BJ (cell line): ENCODE measurements around the gene DAPK2. TPM values are rescaled to one million over a fixed set of nuclear protein-coding genes. Genes with fewer than 3 reads are reported as not detected.

Experiments used
- CTCF ChIA-PET: fragments of 350-600 bp; formaldehyde crosslinking; extraction: SDS; loops from one replicate; lab custom pipeline; 2021; ENCODE audit warnings: antibody characterized with exemption, inconsistent platforms; lab: Yijun Ruan, JAX
- POLR2A ChIA-PET: fragments of 300-600 bp; sonication (Branson Sonifier 250); formaldehyde crosslinking; extraction: SDS; loops from one replicate; lab custom pipeline; 2021; ENCODE audit warnings: antibody characterized with exemption; lab: Charles Lee
- DNase-seq: peaks from one replicate; pipeline ENCODE4 v3.0.0-alpha.2; 2011; ENCODE audit warnings: low read depth
- H3K27me3 ChIP-seq: 2 replicates; pipeline ENCODE4 v1.6.0; 2011; ENCODE audit warnings: low read length; ENCODE audit not compliant: control insufficient read depth, insufficient read depth
- H3K36me3 ChIP-seq: 2 replicates; pipeline ENCODE4 v1.5.1; 2011; ENCODE audit warnings: low read length; ENCODE audit not compliant: control insufficient read depth, insufficient read depth
- H3K4me3 ChIP-seq: 2 replicates; pipeline ENCODE4 v1.5.1; 2011; ENCODE audit warnings: low read depth, mild to moderate bottlenecking, control low read depth, low read length
- polyA plus RNA-seq: library from polyadenylated mRNA; depleted of rRNA; stranded (reverse); fragments of >200 nt; gene quantifications from 2 replicates; pipeline ENCODE4 v1.2.3, GENCODE V29; 2011; rRNA removed
- small RNA-seq: library from RNA; depleted of rRNA; stranded (forward); fragments of <200 nt; gene quantifications from one replicate; pipeline ENCODE3, GENCODE V24; 2012; ENCODE audit warnings: low replicate concordance, low read depth; ENCODE audit not compliant: insufficient read length
- TF ChIP-seq, protein P1 (sequence below): IDR thresholded peaks from 2 replicates; pipeline ENCODE4 v1.5.1; 2011; ENCODE audit warnings: low read depth, mild to moderate bottlenecking, control low read depth, inconsistent platforms, low read length, moderate library complexity; ENCODE audit not compliant: insufficient read depth

Gene DAPK2
- polyA plus RNA-seq, 1 experiment, result 12.4 TPM

DNA sequence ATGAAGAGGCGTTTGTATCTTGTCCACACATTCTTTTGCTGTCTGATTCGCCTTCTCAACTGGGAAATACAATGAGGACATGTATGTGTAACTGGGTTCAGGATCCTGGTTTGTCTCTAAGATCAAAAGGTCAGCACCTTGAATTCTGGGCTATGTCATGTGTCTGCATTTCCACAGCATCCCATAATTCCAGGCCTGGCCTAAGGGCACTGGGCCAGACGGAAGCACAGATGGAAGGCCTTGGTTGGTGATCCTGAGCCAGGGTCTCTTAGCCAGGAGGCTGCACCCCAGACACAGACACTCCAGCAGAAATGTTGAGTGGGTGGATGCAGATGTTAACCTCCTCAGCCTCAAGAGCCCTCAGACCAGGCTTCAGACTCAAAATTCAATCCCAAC is 188.8 kb downstream of the DAPK2 start:
- ChIA-PET POLR2A (interaction anchor here (1.0 kb wide), 1 partner anchor 8 kb away, joined by 3 read pairs; no protein-coding TSS in a partner anchor), CTCF (interaction anchor here (1.0 kb wide), 1 partner anchor 189 kb away, joined by 3 read pairs; the partner anchor contains the start of gene DAPK2)
- TF ChIP-seq, protein P1, sequence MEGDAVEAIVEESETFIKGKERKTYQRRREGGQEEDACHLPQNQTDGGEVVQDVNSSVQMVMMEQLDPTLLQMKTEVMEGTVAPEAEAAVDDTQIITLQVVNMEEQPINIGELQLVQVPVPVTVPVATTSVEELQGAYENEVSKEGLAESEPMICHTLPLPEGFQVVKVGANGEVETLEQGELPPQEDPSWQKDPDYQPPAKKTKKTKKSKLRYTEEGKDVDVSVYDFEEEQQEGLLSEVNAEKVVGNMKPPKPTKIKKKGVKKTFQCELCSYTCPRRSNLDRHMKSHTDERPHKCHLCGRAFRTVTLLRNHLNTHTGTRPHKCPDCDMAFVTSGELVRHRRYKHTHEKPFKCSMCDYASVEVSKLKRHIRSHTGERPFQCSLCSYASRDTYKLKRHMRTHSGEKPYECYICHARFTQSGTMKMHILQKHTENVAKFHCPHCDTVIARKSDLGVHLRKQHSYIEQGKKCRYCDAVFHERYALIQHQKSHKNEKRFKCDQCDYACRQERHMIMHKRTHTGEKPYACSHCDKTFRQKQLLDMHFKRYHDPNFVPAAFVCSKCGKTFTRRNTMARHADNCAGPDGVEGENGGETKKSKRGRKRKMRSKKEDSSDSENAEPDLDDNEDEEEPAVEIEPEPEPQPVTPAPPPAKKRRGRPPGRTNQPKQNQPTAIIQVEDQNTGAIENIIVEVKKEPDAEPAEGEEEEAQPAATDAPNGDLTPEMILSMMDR, result no peak
- H3K36me3 ChIP-seq, result no peaks in the 10 kb centered on the region
- DNase-seq, result no peak
- no peaks in the 10 kb centered on the region for H3K27me3 ChIP-seq
- H3K4me3 ChIP-seq, result no peak overlapping the region

Small RNA genes within 50 kb of the gene (small RNA-seq; reads per million reads assigned to genes)
- gene AC015914.2 (not detected), gene MIR422A (not detected)

Other genes starting within 250 kb of the DAPK2 start
- 21.4 and 22.0 TPM in 2 replicates for gene HERC1, start 212.5 kb downstream of the DAPK2 start, polyA plus RNA-seq
- gene CIAO2A, start 47.4 kb upstream of the DAPK2 start, polyA plus RNA-seq, result 24.6 and 41.2 TPM in 2 replicates
- gene SNX1, start 49.5 kb upstream of the DAPK2 start, polyA plus RNA-seq, result 57.5 and 74.4 TPM in 2 replicates
- gene SNX22, start 105.2 kb upstream of the DAPK2 start, polyA plus RNA-seq, result 0.04 and 0.07 TPM in 2 replicates
- 1,721 and 1,794 TPM in 2 replicates for gene PPIB, start 116.5 kb upstream of the DAPK2 start, polyA plus RNA-seq